ENCODE results near the gene MAML3.

GRCh38 chr4:139886798-139887197 lies 267.2 kb downstream of the MAML3 start:
- no peak for TF ChIP-seq CTCF (optimal IDR thresholded peaks at IDR 0.05 in 1 of 3, IDR thresholded peaks at IDR 0.05 in 1 of 3, conservative IDR thresholded peaks at IDR 0.05 in 1 of 3; ENCODE audit: extremely low read depth in 1 of 3, insufficient read depth in 2 of 3, low read length in 3 of 3)
- no peak for TF ChIP-seq EZH2 (IDR thresholded peaks at IDR 0.05; ENCODE audit: low read length)
